ENCODE measurements around the gene ATP8B2. TPM values are rescaled to one million over a fixed set of nuclear protein-coding genes. Genes with fewer than 3 reads are reported as not detected.
A peak's percentile ranks its signal among the peaks of the same experiment; 100 is the strongest.

Gene ATP8B2
- total RNA-seq, 1 experiment from 2014 or later: 22.1 TPM

GRCh38 chr1:154325583-154326545, 539 bp downstream of the ATP8B2 start:
- peak; percentile 73 for DNase-seq (ENCODE audit: low read depth, low spot score)
- H3K79me2 ChIP-seq (ENCODE audit: insufficient read depth, low read length): no peaks in the 10 kb centered on the region
- TSS peak; percentile 38 for BruUV-seq (replicated peaks)
- peak overlapping the region; percentile 79 for H3K27ac ChIP-seq (ENCODE audit: low read depth, low read length)
- peak; percentile 63 for ATAC-seq
- H3K4me3 ChIP-seq (replicated peaks in 1 of 2; ENCODE audit: low read depth in 1 of 2, low read length in 2 of 2): peak overlapping the region; percentile 77 to 79
- peak overlapping the region; percentile 98 for H3K4me2 ChIP-seq (ENCODE audit: low read length)
- POLR2A ChIA-PET: no interaction called here
- H3K9ac ChIP-seq (ENCODE audit: low read length): peak overlapping the region; percentile 69
- no peaks in the 10 kb centered on the region for H3K9me3 ChIP-seq (ENCODE audit: control insufficient read depth in 1 of 2, insufficient read depth in 1 of 2, low read depth in 1 of 2, low read length in 2 of 2)
- peaks cover 26 to 49% of the 10 kb centered on the region in 2 experiments for H3K4me1 ChIP-seq (ENCODE audit: control insufficient read depth in 1 of 2, insufficient read depth in 2 of 2, low read length in 2 of 2)
- no peak overlapping the region for H2AFZ ChIP-seq (ENCODE audit: low read depth, low read length, poor library complexity, severe bottlenecking)
- CTCF ChIA-PET: interaction anchor here (0.6 to 2.1 kb wide), 16 partner anchors 8 to 972 kb away, joined by 3 to 32 read pairs (median 3); no protein-coding TSS in a partner anchor
- 0 out of 4 replicates have a peak, but pooled peaks cover 0 to under 1% of the 10 kb centered on the region in 2 experiments for H3K36me3 ChIP-seq (ENCODE audit: control insufficient read depth in 1 of 2, insufficient read depth in 2 of 2, low read length in 2 of 2)
- no peaks in the 10 kb centered on the region for H3K27me3 ChIP-seq (ENCODE audit: insufficient read depth, low read length)
- intact Hi-C loops (cut with micrococcal nuclease): loop anchor here (5.0 to 10.0 kb wide), 2 partner anchors 151 to 219 kb away; no protein-coding TSS in a partner anchor
- RAD21 ChIA-PET (ENCODE audit: low non-redundant PET in 1 of 2, low total read pairs in 2 of 2, uncharacterized antibody in 2 of 2, unreplicated experiment in 2 of 2): interaction anchor here (1.0 to 1.1 kb wide), 3 partner anchors 7 to 10 kb away, joined by 3 to 5 read pairs (median 3); no protein-coding TSS in a partner anchor
- no peaks in the 10 kb centered on the region for H4K20me1 ChIP-seq (ENCODE audit: insufficient read depth)
- no peaks in the 10 kb centered on the region for H3K9me2 ChIP-seq (ENCODE audit: insufficient read depth)
- TF ChIP-seq EZH2phosphoT487 (IDR thresholded peaks at IDR 0.05; ENCODE audit: borderline replicate concordance) (no peak), CBX3 (IDR thresholded peaks at IDR 0.05; ENCODE audit: low read depth) (no peak), FOSL1 (IDR thresholded peaks at IDR 0.05; ENCODE audit: low read depth) (no peak), ZFX (IDR thresholded peaks at IDR 0.05) (peak; percentile 47; the same call in 1 of the 2 replicates), CTCF (IDR thresholded peaks at IDR 0.05 in 2 of 3, conservative IDR thresholded peaks at IDR 0.05 in 1 of 3; ENCODE audit: borderline replicate concordance in 1 of 3, insufficient read depth in 1 of 3, low read depth in 2 of 3, low read length in 2 of 3) (peak; percentile 68 to 85 (median 74)), CEBPB (IDR thresholded peaks at IDR 0.05; ENCODE audit: low read depth) (no peak), ATF3 (IDR thresholded peaks at IDR 0.05) (no peak), ZBTB33 (IDR thresholded peaks at IDR 0.05; ENCODE audit: extremely low read depth, insufficient replicate concordance, low read length) (no peak), YY1 (IDR thresholded peaks at IDR 0.05; ENCODE audit: extremely low read depth, insufficient replicate concordance, low read depth, low read length) (peak; percentile 70), SP1 (IDR thresholded peaks at IDR 0.05; ENCODE audit: low read depth) (no peak), MAX (IDR thresholded peaks at IDR 0.05) (no peak), SIN3A (IDR thresholded peaks at IDR 0.05; ENCODE audit: low read depth) (no peak), JUND (IDR thresholded peaks at IDR 0.05) (no peak), POLR2AphosphoS5 (IDR thresholded peaks at IDR 0.05; ENCODE audit: low read depth, low read length) (peak; percentile 21), POLR2A (IDR thresholded peaks at IDR 0.05; ENCODE audit: borderline replicate concordance, extremely low read depth, insufficient read depth, insufficient read length) (peak; percentile 38), REST (IDR thresholded peaks at IDR 0.05; ENCODE audit: low read depth) (no peak), ELF1 (IDR thresholded peaks at IDR 0.05; ENCODE audit: borderline replicate concordance, low read depth) (no peak), EZH2 (IDR thresholded peaks at IDR 0.05) (no peak)
